IMR-90 (cell line): Measurements from ENCODE around the gene LINC01488. TPM values are rescaled to one million over a fixed set of nuclear protein-coding genes. Genes with fewer than 3 reads are reported as not detected.
A peak's percentile ranks its signal among the peaks of the same experiment; 100 is the strongest.

Source experiments
- ATAC-seq: fragments of 200-7000 bp; cut with Tn5 transposase; 2 replicates; pipeline ENCODE4 v1.9.1; 2020; ENCODE audit warnings: low read depth, mild to moderate bottlenecking, moderate library complexity
- BruUV-seq: library from RNA; stranded (reverse); fragments of 400-500 nt; replicated peaks from 2 replicates; lab custom pipeline; 2021; lab: Mats Ljungman, UMichigan
- CTCF ChIA-PET: fragments of 300-600 bp; formaldehyde crosslinking; extraction: SDS; loops from one replicate; lab custom pipeline; 2021; ENCODE audit warnings: antibody characterized with exemption; lab: Yijun Ruan, JAX
- POLR2A ChIA-PET: fragments of 300-600 bp; sonication (Branson Sonifier 250); formaldehyde crosslinking; loops from one replicate; lab custom pipeline; 2022; ENCODE audit warnings: antibody characterized with exemption; ENCODE audit not compliant: unreplicated experiment; lab: Charles Lee
- DNase-seq: peaks from one replicate; pipeline ENCODE4 v3.0.0; 2013
- H2AFZ ChIP-seq: replicated peaks from 2 replicates; pipeline ENCODE3; 2013; ENCODE audit warnings: low read length, mild to moderate bottlenecking; ENCODE audit not compliant: poor library complexity
- H2AK5ac ChIP-seq: 2 replicates; pipeline ENCODE4 v1.6.1; 2013; ENCODE audit warnings: low read depth, low read length, inconsistent platforms
- H2AK9ac ChIP-seq: replicated peaks from 2 replicates; pipeline ENCODE3; 2013; ENCODE audit warnings: mild to moderate bottlenecking, low read depth, low read length, moderate library complexity; ENCODE audit not compliant: poor library complexity
- H2BK120ac ChIP-seq: 2 replicates; pipeline ENCODE4 v1.6.1; 2013; ENCODE audit warnings: low read depth, low read length, inconsistent platforms
- H2BK15ac ChIP-seq: 3 replicates; pipeline ENCODE4 v1.6.1; 2013; ENCODE audit warnings: low read depth, low read length, inconsistent platforms
- H2BK20ac ChIP-seq: 2 replicates; pipeline ENCODE4 v1.6.1; 2013; ENCODE audit warnings: low read depth, mild to moderate bottlenecking, inconsistent platforms, low read length, moderate library complexity
- H2BK5ac ChIP-seq: 2 replicates; pipeline ENCODE4 v1.6.1; 2013; ENCODE audit warnings: mild to moderate bottlenecking, low read depth, low read length, inconsistent platforms; ENCODE audit not compliant: poor library complexity, severe bottlenecking
- H3K14ac ChIP-seq: replicated peaks from 2 replicates; pipeline ENCODE4 v1.6.1; 2013; ENCODE audit warnings: low read depth, low read length, inconsistent platforms
- H3K18ac ChIP-seq: 2 replicates; pipeline ENCODE4 v1.6.1; 2013; ENCODE audit warnings: low read depth, low read length, control low read depth
- H3K23ac ChIP-seq: 2 replicates; pipeline ENCODE4 v1.6.1; 2013; ENCODE audit warnings: low read depth, low read length, inconsistent platforms
- H3K27ac ChIP-seq: 2 replicates; pipeline ENCODE4 v1.5.1; 2013; ENCODE audit warnings: mild to moderate bottlenecking, control low read depth, low read length; ENCODE audit not compliant: insufficient read depth
- H3K27me3 ChIP-seq: 2 replicates; pipeline ENCODE4 v1.6.1; 2013; ENCODE audit warnings: low read length; ENCODE audit not compliant: control insufficient read depth, insufficient read depth
- H3K36me3 ChIP-seq: 2 replicates; pipeline ENCODE4 v1.6.1; 2013; ENCODE audit warnings: low read length, mixed read lengths; ENCODE audit not compliant: control insufficient read depth, insufficient read depth
- H3K4ac ChIP-seq: 2 replicates; pipeline ENCODE4 v1.6.1; 2013; ENCODE audit warnings: low read depth, low read length, inconsistent platforms
- H3K4me1 ChIP-seq: 2 replicates; pipeline ENCODE4 v1.6.1; 2013; ENCODE audit warnings: low read length, mixed read lengths; ENCODE audit not compliant: control insufficient read depth, insufficient read depth
- H3K4me2 ChIP-seq: 2 replicates; pipeline ENCODE4 v1.6.1; 2013; ENCODE audit warnings: low read depth, mild to moderate bottlenecking, control low read depth, low read length, moderate library complexity
- H3K4me3 ChIP-seq: 2 replicates; pipeline ENCODE4 v1.5.1; 2013; ENCODE audit warnings: low read depth, mild to moderate bottlenecking, control low read depth, low read length, moderate library complexity; ENCODE audit not compliant: insufficient read depth
- H3K56ac ChIP-seq: 2 replicates; pipeline ENCODE4 v1.6.1; 2013; ENCODE audit warnings: low read length, inconsistent platforms; ENCODE audit not compliant: insufficient read depth; ENCODE audit errors: extremely low read depth
- H3K79me1 ChIP-seq, 2 experiments: 2 replicates each; pipeline ENCODE4 v1.6.1; 2013; ENCODE audit warnings: low read length in 2 of 2, inconsistent platforms in 1 of 2, low read depth in 1 of 2
- H3K9ac ChIP-seq: 2 replicates; pipeline ENCODE4 v1.6.1; 2013; ENCODE audit warnings: low read depth, low read length, control low read depth
- H3K9me1 ChIP-seq: 2 replicates; pipeline ENCODE4 v1.6.1; 2013; ENCODE audit warnings: low read length, inconsistent platforms; ENCODE audit not compliant: insufficient read depth
- H3K9me3 ChIP-seq: 2 replicates; pipeline ENCODE4 v1.6.1; 2013; ENCODE audit warnings: low read length; ENCODE audit not compliant: control insufficient read depth, insufficient read depth
- H4K20me1 ChIP-seq: 2 replicates; pipeline ENCODE4 v1.6.1; 2013; ENCODE audit warnings: low read length, inconsistent platforms; ENCODE audit not compliant: insufficient read depth
- H4K5ac ChIP-seq: 2 replicates; pipeline ENCODE4 v1.6.1; 2013; ENCODE audit warnings: mild to moderate bottlenecking, low read depth, low read length, control low read depth
- H4K8ac ChIP-seq, 2 experiments: 2 replicates each; pipeline ENCODE4 v1.6.1; 2013; ENCODE audit warnings: low read depth in 2 of 2, low read length in 2 of 2, control low read depth in 1 of 2, inconsistent platforms in 1 of 2
- H4K91ac ChIP-seq: 2 replicates; pipeline ENCODE4 v1.6.1; 2013; ENCODE audit warnings: low read depth, low read length, inconsistent platforms; ENCODE audit not compliant: insufficient read depth
- SMC3 ChIP-seq: fragments of 150-350 bp; IDR thresholded peaks from 2 replicates; pipeline ENCODE4 v1.6.1; 2016; ENCODE audit warnings: low read depth, mild to moderate bottlenecking, antibody characterized with exemption, low read length, moderate library complexity
- WGBS, 2 experiments: methylation state at CpG; one replicate each; pipeline versions ENCODE4 v1.1.5 to v1.1.7; 2013; ENCODE audit warnings: missing lambda C conversion rate in 2 of 2; ENCODE audit not compliant: insufficient read length in 1 of 2; ENCODE audit errors: extremely low coverage in 2 of 2; 5-methylcytosine and 5-hydroxymethylcytosine counted together
- dilution Hi-C: fragments of 300-500 bp; cut with HindIII; formaldehyde crosslinking; loops from one replicate; pipeline ENCODE4 v1.14.3; 2018; ENCODE audit warnings: low sequenced_read_pairs; ENCODE audit not compliant: unreplicated experiment
- in situ Hi-C: fragments of 300-500 bp; cut with MboI; formaldehyde crosslinking; loops from 3 replicates; pipeline ENCODE4 v1.14.3; 2019; ENCODE audit warnings: low sequenced_read_pairs, inconsistent platforms, mixed read lengths
- intact Hi-C: fragments of 100-400 bp; cut with micrococcal nuclease; formaldehyde crosslinking; loops from 2 replicates; pipeline ENCODE4 v1.10.0; 2022
- polyA plus RNA-seq, 3 experiments: library from polyadenylated mRNA; depleted of rRNA; stranded (reverse); fragments of >200 nt; gene quantifications; 2 replicates each; pipeline ENCODE4 v1.2.3, GENCODE V29; 2012; ENCODE audit warnings: low replicate concordance in 1 of 3
- total RNA-seq: library from RNA; depleted of rRNA; stranded (reverse); fragments of >200 nt; gene quantifications from 2 replicates; pipeline ENCODE4 v1.2.3, GENCODE V29; 2012

LINC01488 gene
- total and polyA plus RNA-seq, 2 of the 4 experiments (the other 2 are of a cell fraction), result not detected

GRCh38 chr11:69539416-69540117, 58.1 kb downstream of the LINC01488 start:
- Histone ChIP-seq H4K5ac (no peak overlapping the region), H3K14ac (no peak overlapping the region), H3K4ac (no peak overlapping the region), H3K18ac (no peak overlapping the region), H4K8ac (no peak overlapping the region), H3K23ac (no peak overlapping the region), H3K4me3 (no peak overlapping the region), H3K27ac (no peak overlapping the region), H2AFZ (no peak overlapping the region), H2BK15ac (no peak overlapping the region), H3K4me1 (peaks cover 7% of the 10 kb centered on the region), H4K20me1 (no peaks in the 10 kb centered on the region), H3K4me2 (no peak overlapping the region), H2BK120ac (no peak overlapping the region), H3K36me3 (no peaks in the 10 kb centered on the region), H3K9me1 (no peaks in the 10 kb centered on the region), H3K56ac (no peak overlapping the region), H3K79me1 (no peaks in the 10 kb centered on the region), H2AK9ac (peak overlapping the region; percentile 5), H4K91ac (no peak overlapping the region), H3K9me3 (no peaks in the 10 kb centered on the region), H3K9ac (no peak overlapping the region), H3K27me3 (peaks cover 5% of the 10 kb centered on the region; the same call in 1 of the 2 replicates), H2BK5ac (no peak overlapping the region), H2BK20ac (no peak overlapping the region), H2AK5ac (no peak overlapping the region)
- ATAC-seq (no peak), DNase-seq (no peak)
- in situ Hi-C loops, result no loop called here
- TF ChIP-seq SMC3, result no peak
- ChIA-PET POLR2A (no interaction called here), CTCF (no interaction called here)
- dilution Hi-C loops, result no loop called here
- intact Hi-C loops, result no loop called here
- WGBS, 2 experiments, result 97% methylated on average over 11 of the region's 14 CpGs; no CpG with 5 or more reads in 1 of the 2 experiments
- BruUV-seq, result no TSS peak
